ENCODE results near the gene TRIM8. TPM values are rescaled to one million over a fixed set of nuclear protein-coding genes. Genes with fewer than 3 reads are reported as not detected.

TRIM8 gene
- total and polyA plus RNA-seq, 2 of the 4 experiments (the other 2 are of a cell fraction) = 25.5 to 126 TPM

- Histone ChIP-seq H4K20me1 (ENCODE audit: insufficient read depth, low read length) (no peaks in the 10 kb centered on the region), H3K14ac (replicated peaks; ENCODE audit: low read depth, low read length) (peak overlapping the region; percentile 45; the same call in 1 of the 2 replicates), H2BK5ac (ENCODE audit: low read depth, low read length, poor library complexity, severe bottlenecking) (no peak overlapping the region), H3K79me1 (ENCODE audit: low read depth in 1 of 2, low read length in 2 of 2) (peaks cover 0 to 15% of the 10 kb centered on the region in 2 experiments; a peak in 1 of 4 replicates), H2AK5ac (ENCODE audit: low read depth, low read length) (no peak overlapping the region), H4K5ac (ENCODE audit: low read depth, low read length) (no peak overlapping the region), H4K91ac (ENCODE audit: insufficient read depth, low read depth, low read length) (no peak overlapping the region), H3K4ac (ENCODE audit: low read depth, low read length) (peak overlapping the region; percentile 40; the same call in 1 of the 2 replicates), H3K56ac (ENCODE audit: extremely low read depth, insufficient read depth, low read length) (no peak overlapping the region), H3K9me1 (ENCODE audit: insufficient read depth, low read length) (peaks cover 22% of the 10 kb centered on the region), H3K4me3 (ENCODE audit: insufficient read depth, low read depth, low read length) (no peak overlapping the region), H2BK20ac (ENCODE audit: low read depth, low read length) (no peak overlapping the region), H3K4me2 (ENCODE audit: low read depth, low read length) (no peak overlapping the region), H3K9ac (ENCODE audit: low read depth, low read length) (no peak overlapping the region), H2BK15ac (ENCODE audit: low read depth, low read length) (no peak overlapping the region), H3K9me3 (ENCODE audit: control insufficient read depth, insufficient read depth, low read length) (no peaks in the 10 kb centered on the region), H3K4me1 (ENCODE audit: control insufficient read depth, insufficient read depth, low read length) (peaks cover 32% of the 10 kb centered on the region), H3K27ac (ENCODE audit: insufficient read depth, low read length) (0 out of 2 replicates have a peak overlapping the region, but pooled peaks have one; percentile 12), H3K27me3 (ENCODE audit: control insufficient read depth, insufficient read depth, low read length) (no peaks in the 10 kb centered on the region), H4K8ac (ENCODE audit: low read depth in 2 of 2, low read length in 2 of 2) (no peak overlapping the region), H2BK120ac (ENCODE audit: low read depth, low read length) (no peak overlapping the region), H2AK9ac (replicated peaks; ENCODE audit: low read depth, low read length, poor library complexity) (peak overlapping the region; percentile 87), H2AFZ (replicated peaks; ENCODE audit: low read length, poor library complexity) (peak overlapping the region; percentile 17), H3K36me3 (ENCODE audit: control insufficient read depth, insufficient read depth, low read length) (peaks cover 28% of the 10 kb centered on the region), H3K18ac (ENCODE audit: low read depth, low read length) (no peak overlapping the region), H3K23ac (ENCODE audit: low read depth, low read length) (no peak overlapping the region)
- ChIA-PET POLR2A (ENCODE audit: unreplicated experiment) (no interaction called here), CTCF (no interaction called here)
- WGBS, 2 experiments (ENCODE audit: extremely low coverage in 2 of 2, insufficient read length in 1 of 2) = 59% methylated on average over 8 of the region's 14 CpGs; no CpG with 5 or more reads in 1 of the 2 experiments
- BruUV-seq (replicated peaks) = no TSS peak
- no peak for ATAC-seq (ENCODE audit: low read depth)
- no peak for DNase-seq
- intact Hi-C loops (cut with micrococcal nuclease) (no loop called here), dilution Hi-C loops (cut with HindIII; ENCODE audit: low sequenced_read_pairs, unreplicated experiment) (no loop called here), in situ Hi-C loops (cut with MboI; ENCODE audit: low sequenced_read_pairs) (no loop called here)
- TF ChIP-seq MAZ (IDR thresholded peaks at IDR 0.05; ENCODE audit: borderline replicate concordance, low read depth, low read length) = no peak
- TF ChIP-seq CEBPB (IDR thresholded peaks at IDR 0.05; ENCODE audit: low read depth, low read length) = no peak
- no peak for TF ChIP-seq MAFK (IDR thresholded peaks at IDR 0.05; ENCODE audit: low read depth, low read length)
- TF ChIP-seq RAD21 (IDR thresholded peaks at IDR 0.05; ENCODE audit: low read length) = no peak
- no peak for TF ChIP-seq NFE2L2 (IDR thresholded peaks at IDR 0.05; ENCODE audit: low read depth, low read length)
- no peak for TF ChIP-seq BHLHE40 (IDR thresholded peaks at IDR 0.05; ENCODE audit: low read depth, low read length)
- TF ChIP-seq RFX5 (IDR thresholded peaks at IDR 0.05; ENCODE audit: low read depth, low read length) = no peak
- TF ChIP-seq RCOR1 (IDR thresholded peaks at IDR 0.05; ENCODE audit: insufficient replicate concordance, low read length) = no peak
- TF ChIP-seq, protein P1, sequence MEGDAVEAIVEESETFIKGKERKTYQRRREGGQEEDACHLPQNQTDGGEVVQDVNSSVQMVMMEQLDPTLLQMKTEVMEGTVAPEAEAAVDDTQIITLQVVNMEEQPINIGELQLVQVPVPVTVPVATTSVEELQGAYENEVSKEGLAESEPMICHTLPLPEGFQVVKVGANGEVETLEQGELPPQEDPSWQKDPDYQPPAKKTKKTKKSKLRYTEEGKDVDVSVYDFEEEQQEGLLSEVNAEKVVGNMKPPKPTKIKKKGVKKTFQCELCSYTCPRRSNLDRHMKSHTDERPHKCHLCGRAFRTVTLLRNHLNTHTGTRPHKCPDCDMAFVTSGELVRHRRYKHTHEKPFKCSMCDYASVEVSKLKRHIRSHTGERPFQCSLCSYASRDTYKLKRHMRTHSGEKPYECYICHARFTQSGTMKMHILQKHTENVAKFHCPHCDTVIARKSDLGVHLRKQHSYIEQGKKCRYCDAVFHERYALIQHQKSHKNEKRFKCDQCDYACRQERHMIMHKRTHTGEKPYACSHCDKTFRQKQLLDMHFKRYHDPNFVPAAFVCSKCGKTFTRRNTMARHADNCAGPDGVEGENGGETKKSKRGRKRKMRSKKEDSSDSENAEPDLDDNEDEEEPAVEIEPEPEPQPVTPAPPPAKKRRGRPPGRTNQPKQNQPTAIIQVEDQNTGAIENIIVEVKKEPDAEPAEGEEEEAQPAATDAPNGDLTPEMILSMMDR (conservative IDR thresholded peaks at IDR 0.05; ENCODE audit: low read depth, low read length) = no peak
- TF ChIP-seq MXI1 (IDR thresholded peaks at IDR 0.05; ENCODE audit: borderline replicate concordance, low read depth, low read length) = no peak
- TF ChIP-seq POLR2A (IDR thresholded peaks at IDR 0.05; ENCODE audit: low read depth, low read length) = no peak
- no peak for TF ChIP-seq SMC3 (IDR thresholded peaks at IDR 0.05; ENCODE audit: low read depth, low read length)
- no peak for TF ChIP-seq CHD1 (IDR thresholded peaks at IDR 0.05; ENCODE audit: low read depth, low read length)
- TF ChIP-seq ELK1 (IDR thresholded peaks at IDR 0.05; ENCODE audit: borderline replicate concordance, low read depth, low read length) = no peak
- TF ChIP-seq FOS (IDR thresholded peaks at IDR 0.05; ENCODE audit: low read depth, low read length) = no peak
- TF ChIP-seq, protein P2, sequence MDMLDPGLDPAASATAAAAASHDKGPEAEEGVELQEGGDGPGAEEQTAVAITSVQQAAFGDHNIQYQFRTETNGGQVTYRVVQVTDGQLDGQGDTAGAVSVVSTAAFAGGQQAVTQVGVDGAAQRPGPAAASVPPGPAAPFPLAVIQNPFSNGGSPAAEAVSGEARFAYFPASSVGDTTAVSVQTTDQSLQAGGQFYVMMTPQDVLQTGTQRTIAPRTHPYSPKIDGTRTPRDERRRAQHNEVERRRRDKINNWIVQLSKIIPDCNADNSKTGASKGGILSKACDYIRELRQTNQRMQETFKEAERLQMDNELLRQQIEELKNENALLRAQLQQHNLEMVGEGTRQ (IDR thresholded peaks at IDR 0.05; ENCODE audit: low read depth, low read length) = no peak
These were observed 24.8 kb upstream of the TRIM8 start for GRCh38 chr10:102619281-102619981.
